Measurements from ENCODE around the gene COL25A1. TPM values are rescaled to one million over a fixed set of nuclear protein-coding genes. Genes with fewer than 3 reads are reported as not detected.

COL25A1 gene
- total and polyA plus RNA-seq, 2 donors (not counting 3 experiments of a cell fraction or from before 2014, with no cell fraction given): 0.21 to 3.5 TPM

- Histone ChIP-seq H3K9me3 (replicated peaks; ENCODE audit: control insufficient read depth, insufficient read depth, low read length) (no peaks in the 10 kb centered on the region), H3K9ac (replicated peaks; ENCODE audit: extremely low read depth, insufficient read depth, low read length) (no peak overlapping the region), H4K20me1 (replicated peaks; ENCODE audit: control insufficient read depth, extremely low read depth, insufficient read depth, low read length) (no peaks in the 10 kb centered on the region), H2AFZ (ENCODE audit: low read depth, low read length) (no peak overlapping the region), H3K4me2 (ENCODE audit: insufficient read depth, low read length) (no peak overlapping the region), H3K79me2 (ENCODE audit: control insufficient read depth, insufficient read depth, low read length) (no peaks in the 10 kb centered on the region), H3K27me3 (ENCODE audit: control insufficient read depth in 2 of 2, insufficient read depth in 2 of 2, low read length in 2 of 2) (no peaks in the 10 kb centered on the region), H3K27ac (ENCODE audit: insufficient read depth, low read depth, low read length) (no peak overlapping the region), H3K36me3 (ENCODE audit: control insufficient read depth in 2 of 2, extremely low read depth in 1 of 2, insufficient read depth in 2 of 2, low read length in 2 of 2) (no peaks in the 10 kb centered on the region), H3K4me3 (replicated peaks in 1 of 3; ENCODE audit: insufficient read depth in 1 of 3, low read depth in 1 of 3, low read length in 3 of 3) (no peak overlapping the region), H3K9me1 (replicated peaks; ENCODE audit: control insufficient read depth, extremely low read depth, insufficient read depth, low read length) (no peaks in the 10 kb centered on the region), H3K4me1 (ENCODE audit: control insufficient read depth, extremely low read depth, insufficient read depth, low read length) (no peaks in the 10 kb centered on the region)
- ChIA-PET CTCF (interaction anchor here (0.6 to 1.3 kb wide), 2 partner anchors 8 to 106 kb away, joined by 3 to 4 read pairs; no protein-coding TSS in a partner anchor), POLR2A (no interaction called here)
- intact Hi-C loops (cut with micrococcal nuclease) (no loop called here), dilution Hi-C loops (cut with MboI; ENCODE audit: extremely low pct_ligation_motif_present, low sequenced_read_pairs) (no loop called here)
- BruUV-seq (replicated peaks): no TSS peak
- TF ChIP-seq POLR2AphosphoS5 (IDR thresholded peaks at IDR 0.05; ENCODE audit: insufficient read depth, low read depth, low read length) (no peak), CTCF (IDR thresholded peaks at IDR 0.05; ENCODE audit: extremely low read depth in 1 of 2, insufficient read depth in 1 of 2, low read depth in 1 of 2, low read length in 2 of 2) (no peak), MYC (IDR thresholded peaks at IDR 0.05; ENCODE audit: low read depth, low read length) (no peak), GATA2 (IDR thresholded peaks at IDR 0.05; ENCODE audit: insufficient read depth, insufficient read length, low read depth, low read length) (no peak), EZH2 (IDR thresholded peaks at IDR 0.05; ENCODE audit: borderline replicate concordance, low read depth, low read length, severe bottlenecking) (no peak), MAX (IDR thresholded peaks at IDR 0.05; ENCODE audit: insufficient read depth, insufficient read length) (no peak)
- DNase-seq (ENCODE audit: low read depth, low spot score): no peak
- no peak for FAIRE-seq
These were observed 372.3 kb downstream of the COL25A1 start for GRCh38 chr4:108930186-108930585.
